ENCODE data around the gene PARN.

Gene PARN

DNA sequence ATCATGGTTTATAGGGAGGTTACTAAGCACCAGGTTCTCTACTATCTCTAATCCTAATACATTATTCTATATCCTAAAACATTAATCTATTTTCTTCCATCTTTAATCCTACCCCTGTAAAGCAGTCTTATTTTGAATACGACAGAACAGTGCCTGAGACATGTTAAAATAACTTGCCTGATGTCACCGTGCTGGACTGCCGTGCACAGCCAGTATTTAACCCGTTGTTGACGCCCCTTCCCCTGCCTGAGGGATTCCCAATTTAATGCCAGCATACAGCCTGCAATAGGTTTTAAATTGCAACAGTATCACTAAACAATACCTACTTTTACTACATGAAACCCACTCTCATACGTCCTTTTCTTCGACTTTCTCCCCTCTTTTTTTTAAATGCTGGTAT is 133.3 kb downstream of the PARN start:
- no peak for FAIRE-seq

DNA sequence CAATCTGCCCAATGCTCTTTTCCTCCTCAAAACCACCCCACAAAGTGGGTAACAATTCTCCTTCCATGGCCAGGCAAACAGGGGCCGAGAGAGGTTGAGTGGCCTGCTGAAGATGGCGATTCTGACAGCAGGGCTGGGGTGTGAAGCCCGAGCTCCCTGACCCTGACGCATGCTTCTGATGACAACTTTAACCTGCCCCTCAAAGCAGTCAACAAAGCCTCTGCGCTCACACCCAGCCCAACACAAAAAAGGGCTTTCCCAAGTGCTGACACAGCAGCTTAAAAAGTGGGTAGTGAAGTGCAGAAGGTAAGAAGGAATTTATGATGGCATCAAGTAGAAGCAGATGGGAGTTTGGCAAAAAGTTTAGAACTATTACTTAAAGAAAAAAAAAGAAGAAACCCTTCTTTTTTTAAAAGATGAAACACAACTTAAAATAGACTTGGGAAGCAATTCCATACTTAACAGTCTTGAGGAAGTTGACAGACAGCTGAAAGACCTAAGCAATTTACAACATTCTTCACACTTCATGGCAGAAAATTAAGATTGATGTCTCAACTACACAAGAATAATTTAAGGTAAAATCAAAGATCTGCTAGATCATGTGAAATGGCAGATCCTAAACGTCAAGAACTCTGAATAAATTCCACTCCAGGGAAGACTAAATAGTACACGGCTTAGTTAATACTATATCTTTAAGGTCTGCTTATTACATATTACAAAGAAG is 133.9 kb downstream of the PARN start:
- no peak for FAIRE-seq

DNA sequence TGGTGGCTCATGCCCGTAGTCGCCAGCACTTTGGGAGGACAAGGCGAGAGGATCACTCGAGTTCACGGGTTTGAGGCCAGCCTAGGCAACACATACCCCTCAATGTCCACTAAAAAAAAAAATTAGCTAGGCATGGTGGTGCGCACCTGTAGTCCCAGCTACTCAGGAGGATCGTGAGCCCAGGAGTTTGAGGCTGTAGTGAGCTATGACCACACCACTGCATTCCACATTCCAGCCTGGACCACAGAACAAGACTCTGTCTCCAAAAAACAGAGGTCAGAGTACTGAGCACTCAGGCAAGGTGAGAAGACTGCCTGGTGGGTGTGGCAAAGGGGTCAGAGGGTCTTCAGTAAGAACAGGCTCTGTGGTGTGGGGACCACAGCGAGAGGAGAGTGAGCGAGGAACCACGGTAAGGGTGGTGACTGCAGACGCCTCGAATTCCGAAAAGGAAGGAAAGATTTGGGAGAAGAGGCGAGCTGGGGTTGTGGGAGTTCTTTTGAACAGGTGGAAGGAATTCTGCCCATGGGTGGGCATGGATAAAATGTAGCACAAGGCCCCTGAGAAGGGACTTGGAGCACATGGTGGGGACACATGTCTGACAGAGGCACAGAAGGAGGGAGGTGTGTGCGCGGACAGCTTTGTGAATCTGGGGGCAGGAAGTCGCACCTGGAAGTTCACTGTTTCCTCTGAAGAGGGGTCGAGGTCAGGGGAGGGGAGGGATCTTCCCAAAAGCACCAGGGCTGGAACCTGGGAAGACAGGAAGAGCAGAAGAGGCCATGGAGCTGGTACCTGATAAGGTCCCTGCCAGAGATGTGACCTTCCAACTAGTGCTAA is 134.6 kb downstream of the PARN start:
- FAIRE-seq, result no peak

DNA sequence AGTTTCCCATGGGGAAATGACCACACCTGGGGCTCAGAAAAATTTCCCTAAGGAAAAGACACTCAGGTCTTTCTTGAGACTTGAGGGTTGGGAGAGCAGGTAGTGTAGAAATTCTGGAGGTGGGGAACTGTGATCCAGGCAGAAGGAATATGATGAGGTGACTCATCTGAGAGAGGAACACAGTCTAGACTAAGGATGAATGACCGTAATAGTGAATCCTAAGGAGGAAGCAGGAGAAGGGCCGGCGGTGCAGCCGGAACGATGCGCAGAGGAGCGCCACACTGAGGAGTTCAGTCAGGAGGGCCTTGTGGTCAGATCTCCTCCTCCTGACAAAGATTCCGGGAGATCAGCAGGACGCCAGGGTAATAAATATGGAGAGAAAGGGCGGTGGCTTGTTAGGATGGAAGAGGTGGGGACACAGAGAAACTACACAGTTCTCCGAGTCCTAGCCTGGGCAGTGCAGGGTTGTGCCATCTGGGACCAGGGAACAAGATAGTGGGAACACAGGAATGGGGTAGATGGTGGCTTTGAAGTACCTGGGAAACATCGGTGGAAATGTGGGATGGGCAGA is 135.6 kb downstream of the PARN start:
- no peak for FAIRE-seq

DNA sequence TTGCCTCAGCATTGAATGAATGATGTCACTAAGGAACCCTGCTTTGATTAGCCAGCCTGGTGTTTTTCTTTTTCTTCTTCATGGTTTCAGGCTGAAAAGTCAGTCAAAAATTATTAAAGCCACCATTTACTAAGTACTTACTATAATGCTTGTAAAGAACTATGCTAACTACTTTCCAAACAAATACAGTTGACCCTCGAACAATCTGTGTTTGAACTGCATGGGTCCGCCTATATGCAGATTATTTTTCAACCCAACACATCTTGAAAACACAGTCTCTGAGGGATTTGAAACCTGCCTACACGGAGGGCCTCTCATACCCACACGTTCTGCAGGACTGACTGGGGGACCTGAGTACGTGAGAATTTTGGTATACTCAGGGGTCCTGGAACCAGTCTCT is 136.3 kb downstream of the PARN start:
- no peak for FAIRE-seq

DNA sequence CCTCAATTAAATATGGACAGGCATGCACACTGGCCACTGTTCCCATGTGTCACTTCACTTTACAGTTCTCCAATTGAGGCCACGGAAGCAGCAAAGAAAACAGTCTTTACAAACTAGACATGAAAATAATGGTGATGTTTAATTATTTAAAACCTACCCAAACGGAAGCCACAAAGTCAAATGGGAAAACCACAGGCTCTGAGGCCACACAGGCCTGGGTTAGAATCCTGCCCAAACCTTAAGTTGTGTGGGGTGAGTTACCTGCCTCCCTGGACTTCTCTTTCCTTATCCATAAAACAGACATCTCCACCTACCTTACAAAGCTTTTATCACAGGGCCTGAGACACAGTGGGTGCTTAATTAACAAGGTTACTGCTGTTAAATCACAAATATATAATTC is 137.4 kb downstream of the PARN start:
- FAIRE-seq, result no peak

DNA sequence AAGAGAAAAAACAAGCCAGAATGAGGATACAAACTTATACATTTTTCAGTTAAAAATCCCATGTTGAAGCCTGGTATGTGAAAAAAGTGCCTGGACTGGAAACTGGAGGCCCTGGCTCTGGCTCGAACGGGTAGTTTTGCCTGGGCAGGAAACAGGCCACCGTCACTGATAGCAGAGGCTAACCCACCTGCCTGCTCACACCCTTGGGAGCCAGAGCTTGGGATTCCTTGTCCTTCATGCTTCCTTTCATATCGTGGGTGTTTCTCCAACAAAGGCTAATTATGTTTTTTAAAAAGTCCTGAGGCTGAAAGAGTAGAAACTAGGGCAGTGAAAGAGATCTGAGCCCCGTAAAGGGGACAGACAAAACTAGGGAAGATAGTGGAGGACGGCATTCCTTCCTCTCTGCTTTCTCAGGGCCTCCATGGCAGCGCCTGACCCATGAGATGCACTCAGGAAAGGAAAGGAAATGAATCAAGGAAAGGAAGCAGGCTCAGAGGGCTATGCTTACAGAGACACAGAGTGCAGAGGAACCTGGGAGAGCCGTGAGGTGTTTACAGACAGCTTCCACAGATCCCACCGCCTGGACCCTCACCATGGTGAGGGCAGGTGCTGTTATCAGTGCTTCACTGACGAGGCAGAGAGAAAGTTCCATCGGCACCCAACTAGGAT is 138.1 kb downstream of the PARN start:
- FAIRE-seq, result no peak

DNA sequence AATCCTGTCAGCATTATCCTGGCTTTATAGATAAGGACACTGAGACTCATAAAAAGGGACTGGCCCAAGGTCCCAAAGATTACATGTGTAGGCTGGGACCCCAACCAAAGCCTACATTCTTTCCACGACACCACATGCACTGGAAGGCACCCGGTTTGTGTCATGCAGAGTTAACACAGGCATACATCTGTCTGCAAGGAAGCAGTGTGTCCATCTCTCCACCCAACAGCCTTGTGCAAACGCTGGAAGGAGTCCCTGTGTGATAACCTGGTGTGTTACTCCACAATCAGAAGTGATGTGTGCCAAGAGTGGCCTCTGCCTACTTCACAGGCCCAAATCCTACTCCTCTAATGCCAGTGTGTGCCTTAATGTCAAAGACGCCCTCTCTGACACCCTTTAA is 139.8 kb downstream of the PARN start:
- FAIRE-seq, result no peak

DNA sequence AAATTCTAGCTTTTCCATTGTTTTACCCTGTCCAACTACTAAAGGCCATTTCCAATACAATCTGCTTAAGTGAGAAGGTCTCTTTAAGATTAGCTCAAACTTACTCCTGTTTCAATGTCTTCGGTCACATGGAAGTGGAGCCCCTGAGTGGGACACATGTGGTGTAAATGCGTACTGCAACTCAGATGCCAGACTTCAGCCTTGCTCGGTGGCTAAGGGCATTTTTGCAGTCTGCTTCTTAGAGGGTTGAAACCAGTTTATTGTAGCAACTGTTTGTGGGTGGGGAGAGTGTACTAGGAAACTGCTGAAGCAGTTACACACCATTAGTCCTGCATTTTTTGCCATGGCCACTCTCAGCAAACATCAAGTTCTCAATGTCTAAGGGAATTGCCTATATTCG is 140.6 kb downstream of the PARN start:
- no peak for FAIRE-seq

DNA sequence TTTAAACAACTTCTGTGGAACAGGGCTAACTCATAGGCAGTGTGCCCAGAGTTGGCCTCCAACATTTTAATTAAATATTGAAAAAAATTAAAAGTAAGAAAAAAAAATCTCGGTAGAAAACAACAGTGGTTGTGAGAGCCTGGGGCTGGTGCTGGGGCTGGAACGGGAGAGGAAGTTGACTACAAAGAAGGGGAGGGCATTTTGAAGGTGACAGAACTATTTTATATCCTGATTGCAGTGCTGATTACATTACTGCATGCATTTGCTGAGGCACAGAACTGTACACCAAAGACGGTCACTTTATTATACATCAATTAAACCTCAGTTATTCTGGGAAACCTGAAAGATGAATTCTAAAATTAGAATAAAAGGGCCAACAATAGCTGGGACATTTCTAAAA is 142.5 kb downstream of the PARN start:
- no peak for FAIRE-seq

DNA sequence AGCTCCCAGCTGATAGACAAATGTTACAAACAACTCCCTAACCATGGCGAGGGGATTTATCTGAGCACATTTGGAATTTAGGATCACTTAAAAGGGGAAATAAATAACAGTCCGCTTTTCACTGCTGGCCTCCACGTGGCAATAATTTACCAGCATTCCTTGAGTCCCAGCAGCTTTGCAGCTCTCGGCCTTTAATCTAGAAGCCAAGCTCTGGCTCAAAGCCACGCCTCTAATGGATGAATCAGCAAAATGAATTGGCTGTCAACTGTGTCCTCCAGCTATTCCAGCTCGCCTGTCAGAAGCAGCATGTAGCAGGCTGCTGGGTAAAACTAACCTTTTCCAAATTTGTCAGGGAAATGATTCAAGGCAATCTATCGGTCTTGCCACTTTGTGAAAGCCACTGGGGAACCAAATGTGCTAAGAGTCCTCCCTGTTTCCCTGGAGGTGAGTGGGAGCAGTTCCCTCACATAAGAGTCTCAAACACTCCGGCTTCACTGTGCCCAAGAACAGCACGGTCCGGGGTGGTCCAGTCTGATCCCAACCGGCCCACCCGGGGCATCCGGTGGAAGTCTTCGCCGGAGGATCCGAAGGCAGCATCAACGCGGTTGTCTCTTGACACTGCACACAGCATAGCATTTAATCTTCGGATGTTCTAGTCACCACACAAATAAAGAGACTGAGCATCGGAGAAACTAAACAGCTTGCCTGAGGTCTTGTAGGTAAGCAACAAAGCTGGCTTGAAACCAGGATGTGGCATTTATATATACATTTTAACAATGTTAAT is 143.3 kb downstream of the PARN start:
- FAIRE-seq, result no peak

DNA sequence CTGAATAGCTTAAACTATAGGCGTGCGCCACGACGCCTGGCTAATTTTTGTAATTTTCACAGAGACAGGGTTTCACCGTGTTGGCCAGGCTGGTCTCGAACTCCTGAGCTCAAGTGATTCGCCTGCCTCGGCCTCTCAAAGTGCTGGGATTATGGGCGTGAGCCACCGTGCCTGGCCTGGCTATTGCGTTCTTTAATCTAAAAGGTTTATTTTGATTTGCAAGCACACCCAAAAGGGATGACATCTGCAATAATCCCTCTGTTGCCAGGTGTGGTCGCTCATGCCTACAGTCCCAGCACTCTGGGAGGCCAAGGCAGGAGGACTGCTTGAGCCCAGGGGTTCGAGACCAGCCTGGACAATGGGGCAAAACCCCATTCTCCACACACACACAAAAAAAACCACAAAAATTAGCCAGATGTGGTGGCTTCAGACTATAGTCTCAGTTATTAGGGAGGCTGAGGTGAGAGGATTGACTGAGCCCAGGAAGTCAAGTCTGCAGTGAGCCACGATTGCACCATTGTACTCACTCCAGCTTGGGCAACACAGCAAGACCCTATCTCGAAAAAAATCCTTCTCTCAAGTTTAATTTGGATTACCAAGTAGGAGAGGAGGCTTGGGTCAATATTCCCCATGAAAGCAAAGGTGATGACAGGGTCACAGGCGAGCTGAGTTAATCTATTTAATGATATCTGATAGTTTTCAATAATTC is 144.1 kb downstream of the PARN start:
- no peak for FAIRE-seq

DNA sequence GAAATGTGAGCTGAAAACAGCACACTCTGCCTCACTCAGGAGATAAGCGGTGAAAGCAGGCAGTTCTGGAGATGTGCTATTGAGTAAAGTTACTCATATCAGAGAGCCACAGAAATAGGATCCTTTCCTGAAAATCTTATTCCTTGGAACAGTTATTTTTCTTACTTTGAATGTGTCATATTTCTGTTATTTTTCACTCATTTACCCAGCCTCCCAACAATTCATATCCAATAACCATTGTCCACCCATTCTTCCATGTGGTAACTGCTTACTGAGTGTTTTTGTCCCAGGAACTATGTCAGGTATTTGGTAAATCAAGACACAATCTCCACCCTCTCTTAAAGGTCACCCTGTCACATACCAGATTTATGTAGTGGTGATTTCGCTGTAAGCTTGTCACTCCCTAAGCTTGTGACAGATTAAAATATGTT is 144.9 kb downstream of the PARN start:
- FAIRE-seq, result no peak

DNA sequence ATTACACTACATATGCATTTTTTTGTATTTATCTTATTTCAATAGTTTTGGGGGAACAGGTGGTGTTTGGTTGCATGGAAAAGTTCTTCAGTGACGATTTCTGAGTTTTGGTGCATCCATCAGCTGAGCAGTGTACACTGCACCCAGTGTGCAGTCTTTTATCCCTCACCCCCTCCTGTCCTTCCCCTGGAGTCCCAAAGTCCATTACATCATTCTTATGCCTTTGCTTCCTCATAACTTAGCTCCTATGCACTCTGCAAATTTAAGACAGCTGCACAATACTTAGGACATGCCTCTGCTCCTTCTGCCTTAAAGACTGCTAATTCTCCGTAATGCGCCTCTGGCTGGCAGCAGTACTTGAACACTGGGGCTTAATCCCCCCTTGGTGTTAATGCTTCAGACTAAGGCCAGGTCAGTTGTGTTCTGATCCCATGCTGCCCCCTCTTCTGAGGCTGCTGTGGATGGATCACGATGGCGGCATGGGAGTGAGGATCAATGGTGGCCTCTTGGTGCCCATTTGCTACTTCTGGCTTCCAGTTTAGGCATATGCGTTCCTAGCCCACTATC is 146.2 kb downstream of the PARN start:
- no peak for FAIRE-seq

DNA sequence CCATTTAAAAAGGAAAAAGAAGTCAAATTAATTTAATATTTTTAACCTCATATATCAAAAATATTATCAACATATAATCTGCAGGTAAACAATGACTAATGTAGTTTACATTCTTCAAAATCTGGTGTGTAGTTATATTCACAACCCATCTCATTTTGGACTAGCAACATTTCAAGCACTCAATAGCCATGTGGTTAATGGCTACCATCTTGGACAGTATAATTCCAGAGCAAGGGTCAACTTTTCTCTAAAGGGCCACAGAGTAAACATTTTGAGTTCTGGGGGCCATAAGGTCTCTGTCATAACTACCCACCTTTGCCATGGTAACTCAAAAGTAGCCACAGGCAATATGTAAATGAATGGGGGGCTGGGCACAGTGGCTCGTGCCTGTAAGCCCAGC is 153.9 kb downstream of the PARN start:
- FAIRE-seq, result no peak

DNA sequence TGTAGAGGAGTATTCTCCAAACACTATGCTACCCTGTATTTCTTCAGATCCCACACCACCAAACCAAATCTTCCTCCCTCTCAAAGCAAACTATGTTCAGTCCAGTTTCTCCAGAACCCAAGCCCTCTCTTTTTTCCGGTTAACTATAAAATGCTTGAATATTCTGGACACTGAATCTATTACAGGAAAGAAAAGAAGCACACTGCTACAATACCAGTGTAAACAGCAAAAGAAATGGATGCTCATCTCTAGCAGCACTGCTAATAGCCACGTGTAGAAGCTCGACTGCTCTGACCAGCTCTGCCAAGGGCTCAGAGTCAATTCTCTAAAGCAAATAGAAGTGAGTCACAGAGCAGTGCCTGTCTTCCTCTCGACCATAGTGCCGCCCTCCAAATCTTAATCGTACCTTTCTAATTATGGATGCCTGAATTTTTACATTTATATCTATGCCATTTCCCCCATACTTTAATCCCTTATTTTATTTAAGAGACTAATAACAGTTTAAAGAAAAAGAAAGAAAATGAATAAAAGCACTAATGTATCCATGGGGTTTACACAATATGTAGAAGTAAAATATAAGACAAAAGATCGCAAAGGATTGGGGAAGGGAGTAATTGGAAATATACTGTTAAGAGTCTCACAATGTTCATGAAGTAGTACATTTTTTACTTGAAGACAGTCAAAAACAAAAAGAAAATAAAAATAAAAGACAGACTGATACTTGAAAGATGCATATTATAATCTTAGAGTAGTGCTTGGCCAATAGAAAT is 154.5 kb downstream of the PARN start:
- FAIRE-seq, result no peak

DNA sequence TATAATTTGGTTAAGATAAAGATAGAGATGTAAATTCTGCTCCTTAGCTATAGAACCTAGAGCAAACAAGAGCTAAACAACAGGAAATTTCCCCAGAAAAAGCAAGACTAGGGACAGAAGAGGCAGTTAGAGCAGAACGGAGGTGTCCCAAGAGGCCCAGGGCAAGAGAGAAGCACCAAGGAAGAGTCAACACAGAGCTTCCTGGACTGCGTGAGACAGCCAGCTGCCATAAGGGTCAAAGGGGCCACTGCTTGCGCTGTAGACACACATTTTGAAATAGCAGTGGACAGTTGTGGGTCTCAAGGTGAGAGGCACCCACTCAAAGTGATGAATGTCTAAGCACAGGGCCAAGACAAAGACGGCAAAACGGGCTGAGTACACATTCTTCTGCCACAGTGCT is 156.6 kb downstream of the PARN start:
- no peak for FAIRE-seq

DNA sequence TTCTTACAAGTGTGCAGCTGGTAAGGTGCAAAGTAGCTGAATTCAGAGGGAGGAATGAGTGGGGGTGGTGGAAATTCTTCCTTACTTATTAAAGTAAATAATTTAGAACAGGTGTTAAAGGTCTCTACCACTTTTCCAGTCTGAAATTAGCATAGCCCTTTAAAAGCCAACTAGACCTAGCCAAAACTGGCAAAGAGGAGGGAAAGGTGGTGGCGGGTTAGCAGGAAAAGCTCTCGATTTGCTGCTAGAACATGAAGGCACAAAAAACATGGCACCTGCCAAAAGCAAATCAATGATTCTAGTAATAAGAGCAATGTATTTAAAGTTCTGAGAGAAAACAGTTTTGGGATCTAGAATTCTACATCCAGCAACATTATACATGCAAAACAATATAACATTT is 157.7 kb downstream of the PARN start:
- FAIRE-seq, result no peak

DNA sequence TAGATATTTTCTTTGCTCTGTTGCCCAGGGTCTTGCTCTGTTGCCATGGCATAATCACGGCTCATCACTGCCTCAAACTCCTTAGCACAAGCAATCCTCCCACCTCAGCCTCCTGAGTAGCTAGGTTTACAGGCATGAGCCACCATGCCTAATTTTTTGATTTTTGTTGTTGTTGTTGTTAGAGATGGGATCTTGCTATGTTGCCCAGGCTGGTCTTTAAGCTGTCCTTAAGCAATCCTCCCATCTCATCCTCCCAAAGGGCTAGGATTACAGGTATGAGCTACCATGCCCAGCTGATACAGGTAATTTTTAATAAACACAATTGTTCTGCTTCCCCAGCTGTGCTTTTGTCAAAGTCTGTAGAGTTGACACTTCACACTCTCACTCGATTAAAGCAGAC is 159.3 kb downstream of the PARN start:
- no peak for FAIRE-seq

DNA sequence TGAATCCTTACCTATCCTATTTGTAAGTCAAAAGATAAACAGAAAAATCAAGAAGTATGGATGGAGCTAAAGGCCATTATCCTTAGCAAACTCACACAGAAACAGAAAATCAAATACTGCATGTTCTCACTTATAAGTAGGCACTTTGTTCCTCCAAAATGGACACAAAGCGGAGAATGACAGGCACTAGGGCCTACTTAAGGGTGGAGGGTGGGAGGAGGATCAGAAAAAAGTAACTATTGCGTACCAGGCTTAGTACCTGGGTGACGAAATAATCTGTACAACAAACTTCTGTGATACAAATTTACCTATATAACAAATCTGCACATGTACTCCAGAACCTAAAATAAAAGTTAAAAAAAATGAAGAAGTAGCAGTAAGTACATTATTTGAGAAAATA is 164.3 kb downstream of the PARN start:
- no peak for FAIRE-seq

DNA sequence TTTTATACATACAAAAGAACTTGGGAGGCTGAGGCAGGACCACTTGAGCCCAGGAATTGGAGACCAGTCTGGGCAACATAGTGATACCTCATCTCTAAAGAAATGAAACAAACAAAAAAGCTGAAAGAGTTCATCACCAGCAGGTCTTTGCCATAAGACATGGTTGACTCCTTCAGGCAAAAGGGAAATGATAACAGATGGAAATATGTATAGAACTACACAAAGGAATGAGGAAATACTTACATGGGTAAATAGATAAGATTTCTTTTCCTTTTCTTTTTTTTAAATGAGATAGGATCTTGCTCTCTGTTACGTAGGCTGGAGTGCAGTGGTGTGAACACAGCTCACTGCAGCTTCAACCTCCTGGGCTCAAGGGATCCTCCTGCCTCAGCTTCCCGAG is 165.3 kb downstream of the PARN start:
- FAIRE-seq, result no peak
